Neural progenitor cell (in vitro differentiated cells): ENCODE data around the gene TEX101.
"Not testable (repeated sequence)": the region's sequence is repeated elsewhere in the genome, so short reads cannot be mapped to it uniquely, and the experiment has no call there.

Source experiments
- EZH2phosphoT487 ChIP-seq: fragments of 200-600 bp; sonication (generic); IDR thresholded peaks from 2 replicates; pipeline ENCODE4 v1.6.1; 2017; ENCODE audit warnings: antibody characterized with exemption
- TF ChIP-seq, protein P1 (sequence below): fragments of 200-600 bp; sonication (generic); IDR thresholded peaks from 2 replicates; pipeline ENCODE4 v1.5.1; 2017; ENCODE audit warnings: antibody characterized with exemption, mild to moderate bottlenecking

DNA sequence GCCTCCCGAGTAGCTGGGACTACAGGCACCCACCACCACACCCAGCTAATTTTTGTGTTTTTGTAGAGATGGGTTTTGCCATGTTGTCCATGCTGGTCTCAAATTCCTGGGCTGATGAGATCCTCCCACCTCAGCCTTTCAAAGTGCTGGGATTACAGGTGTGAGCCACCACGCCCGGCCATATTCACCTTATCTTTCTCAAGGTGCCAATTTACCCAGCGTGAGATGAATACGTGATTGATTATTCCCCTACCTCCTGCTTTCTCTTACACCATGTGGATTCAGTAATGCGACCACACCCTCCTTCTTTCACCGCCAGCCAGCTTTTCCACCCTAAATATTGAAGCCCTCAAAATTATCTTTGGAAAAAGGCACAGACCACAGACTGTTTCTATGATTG lies 31.4 kb upstream of the TEX101 start:
- TF ChIP-seq, protein P1, sequence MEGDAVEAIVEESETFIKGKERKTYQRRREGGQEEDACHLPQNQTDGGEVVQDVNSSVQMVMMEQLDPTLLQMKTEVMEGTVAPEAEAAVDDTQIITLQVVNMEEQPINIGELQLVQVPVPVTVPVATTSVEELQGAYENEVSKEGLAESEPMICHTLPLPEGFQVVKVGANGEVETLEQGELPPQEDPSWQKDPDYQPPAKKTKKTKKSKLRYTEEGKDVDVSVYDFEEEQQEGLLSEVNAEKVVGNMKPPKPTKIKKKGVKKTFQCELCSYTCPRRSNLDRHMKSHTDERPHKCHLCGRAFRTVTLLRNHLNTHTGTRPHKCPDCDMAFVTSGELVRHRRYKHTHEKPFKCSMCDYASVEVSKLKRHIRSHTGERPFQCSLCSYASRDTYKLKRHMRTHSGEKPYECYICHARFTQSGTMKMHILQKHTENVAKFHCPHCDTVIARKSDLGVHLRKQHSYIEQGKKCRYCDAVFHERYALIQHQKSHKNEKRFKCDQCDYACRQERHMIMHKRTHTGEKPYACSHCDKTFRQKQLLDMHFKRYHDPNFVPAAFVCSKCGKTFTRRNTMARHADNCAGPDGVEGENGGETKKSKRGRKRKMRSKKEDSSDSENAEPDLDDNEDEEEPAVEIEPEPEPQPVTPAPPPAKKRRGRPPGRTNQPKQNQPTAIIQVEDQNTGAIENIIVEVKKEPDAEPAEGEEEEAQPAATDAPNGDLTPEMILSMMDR, result not testable (repeated sequence)
- not testable (repeated sequence) for TF ChIP-seq EZH2phosphoT487
